HEK293 (cell line): ENCODE results near the gene TLDC2.

Experiments
- CTCF ChIA-PET: fragments of 350-600 bp; formaldehyde crosslinking; extraction: SDS; loops from one replicate; lab custom pipeline; 2021; ENCODE audit warnings: antibody characterized with exemption; lab: Yijun Ruan, JAX
- POLR2A ChIA-PET: fragments of 300-600 bp; formaldehyde crosslinking; extraction: SDS; loops from one replicate; lab custom pipeline; 2020; ENCODE audit warnings: antibody characterized with exemption, inconsistent platforms; lab: Yijun Ruan, JAX
- H3K27ac ChIP-seq: fragments of 200-500 bp; sonication (Bioruptor generic); 2 replicates; pipeline ENCODE4 v1.5.1; 2014; ENCODE audit warnings: low read depth, low read length, control low read depth, inconsistent platforms; ENCODE audit errors: extremely low read depth
- H3K36me3 ChIP-seq, 2 experiments: fragments of 200-500 bp in 1 of 2; sonication (Bioruptor generic) in 1 of 2; 1 replicate in 1 of 2; 2 replicates in 1 of 2; pipeline ENCODE4 v1.5.1; 2014 to 2017; ENCODE audit warnings: inconsistent platforms in 2 of 2, low read length in 2 of 2; ENCODE audit not compliant: control insufficient read depth in 2 of 2, insufficient read depth in 1 of 2
- H3K4me1 ChIP-seq: fragments of 200-500 bp; sonication (Bioruptor generic); 2 replicates; pipeline ENCODE4 v1.5.1; 2014; ENCODE audit warnings: mild to moderate bottlenecking, low read length, inconsistent platforms; ENCODE audit not compliant: control insufficient read depth, insufficient read depth
- H3K4me3 ChIP-seq: 2 replicates; pipeline ENCODE4 v1.5.1; 2011; ENCODE audit warnings: low read depth, mild to moderate bottlenecking, control low read depth, low read length, moderate library complexity
- H3K9me3 ChIP-seq: fragments of 200-500 bp; sonication (Bioruptor generic); 2 replicates; pipeline ENCODE4 v1.5.1; 2014; ENCODE audit warnings: low read depth, low read length, inconsistent platforms; ENCODE audit not compliant: control insufficient read depth, insufficient read depth
- ATF2 ChIP-seq: fragments of 450-650 bp; formaldehyde crosslinking; IDR thresholded peaks from 2 replicates; pipeline ENCODE4 v1.5.1; 2016; ENCODE audit warnings: missing biosample characterization, missing genetic modification characterization, low read depth
- GLIS2 ChIP-seq: fragments of 450-650 bp; formaldehyde crosslinking; IDR thresholded peaks from 2 replicates; pipeline ENCODE4 v1.5.1; 2016; ENCODE audit warnings: missing biosample characterization, missing genetic modification characterization
- KLF1 ChIP-seq: fragments of 450-650 bp; formaldehyde crosslinking; IDR thresholded peaks from 2 replicates; pipeline ENCODE4 v1.5.1; 2016; ENCODE audit warnings: missing biosample characterization, missing genetic modification characterization
- MEIS1 ChIP-seq: sonication (generic); formaldehyde crosslinking; IDR thresholded peaks from 2 replicates; pipeline ENCODE4 v1.8.1; 2022; ENCODE audit warnings: missing genetic modification reagents, mild to moderate bottlenecking, borderline replicate concordance
- SALL2 ChIP-seq: fragments of 450-650 bp; formaldehyde crosslinking; IDR thresholded peaks from 2 replicates; pipeline ENCODE4 v1.5.0; 2017; ENCODE audit warnings: missing biosample characterization, mild to moderate bottlenecking, missing genetic modification characterization, borderline replicate concordance
- SCRT2 ChIP-seq: fragments of 450-650 bp; formaldehyde crosslinking; IDR thresholded peaks from 2 replicates; pipeline ENCODE4 v1.5.1; 2016; ENCODE audit warnings: missing biosample characterization, missing genetic modification characterization
- ZBTB20 ChIP-seq: fragments of 450-650 bp; formaldehyde crosslinking; IDR thresholded peaks from 2 replicates; pipeline ENCODE4 v1.5.1; 2016; ENCODE audit warnings: missing biosample characterization, missing genetic modification characterization
- ZBTB48 ChIP-seq: fragments of 450-650 bp; formaldehyde crosslinking; IDR thresholded peaks from 2 replicates; pipeline ENCODE4 v1.5.1; 2016; ENCODE audit warnings: missing biosample characterization, missing genetic modification characterization
- ZBTB8A ChIP-seq: fragments of 450-650 bp; formaldehyde crosslinking; IDR thresholded peaks from 2 replicates; pipeline ENCODE4 v1.5.1; 2016; ENCODE audit warnings: missing biosample characterization, missing genetic modification characterization
- ZFP37 ChIP-seq: fragments of 450-650 bp; formaldehyde crosslinking; IDR thresholded peaks from 2 replicates; pipeline ENCODE4 v1.5.1; 2016; ENCODE audit warnings: missing biosample characterization, missing genetic modification characterization
- ZNF155 ChIP-seq: fragments of 450-650 bp; formaldehyde crosslinking; IDR thresholded peaks from 2 replicates; pipeline ENCODE4 v1.5.1; 2016; ENCODE audit warnings: missing biosample characterization, missing genetic modification characterization
- ZNF174 ChIP-seq: fragments of 450-650 bp; formaldehyde crosslinking; IDR thresholded peaks from 2 replicates; pipeline ENCODE4 v1.5.0; 2017; ENCODE audit warnings: missing biosample characterization, mild to moderate bottlenecking, missing genetic modification characterization
- ZNF311 ChIP-seq: fragments of 450-650 bp; formaldehyde crosslinking; IDR thresholded peaks from 2 replicates; pipeline ENCODE4 v1.5.1; 2017; ENCODE audit warnings: missing biosample characterization, missing genetic modification characterization, borderline replicate concordance
- ZNF354C ChIP-seq: fragments of 450-650 bp; formaldehyde crosslinking; IDR thresholded peaks from 2 replicates; pipeline ENCODE4 v1.5.1; 2016; ENCODE audit warnings: missing biosample characterization, missing genetic modification characterization, low read depth, borderline replicate concordance
- ZNF366 ChIP-seq: fragments of 450-650 bp; formaldehyde crosslinking; conservative IDR thresholded peaks from 2 replicates; pipeline ENCODE4 v1.5.1; 2016; ENCODE audit warnings: missing biosample characterization, missing genetic modification characterization
- ZNF398 ChIP-seq: fragments of 450-650 bp; formaldehyde crosslinking; IDR thresholded peaks from 2 replicates; pipeline ENCODE4 v1.5.1; 2017; ENCODE audit warnings: missing biosample characterization, missing genetic modification characterization
- ZNF423 ChIP-seq: fragments of 450-650 bp; formaldehyde crosslinking; IDR thresholded peaks from 2 replicates; pipeline ENCODE4 v1.5.1; 2016; ENCODE audit warnings: missing biosample characterization, missing genetic modification characterization
- ZNF426 ChIP-seq: fragments of 450-650 bp; formaldehyde crosslinking; IDR thresholded peaks from 2 replicates; pipeline ENCODE4 v1.5.1; 2017; ENCODE audit warnings: missing biosample characterization, missing genetic modification characterization, mild to moderate bottlenecking, inconsistent platforms, moderate library complexity
- ZNF561 ChIP-seq: fragments of 450-650 bp; IDR thresholded peaks from 2 replicates; pipeline ENCODE4 v1.5.1; 2018; ENCODE audit warnings: missing biosample characterization, missing genetic modification characterization, borderline replicate concordance
- ZNF600 ChIP-seq: fragments of 450-650 bp; formaldehyde crosslinking; IDR thresholded peaks from 2 replicates; pipeline ENCODE4 v1.5.1; 2016; ENCODE audit warnings: missing biosample characterization, missing genetic modification characterization
- ZNF629 ChIP-seq: fragments of 450-650 bp; formaldehyde crosslinking; IDR thresholded peaks from 2 replicates; pipeline ENCODE4 v1.5.1; 2017; ENCODE audit warnings: missing biosample characterization, missing genetic modification characterization
- ZNF701 ChIP-seq: fragments of 450-650 bp; formaldehyde crosslinking; IDR thresholded peaks from 2 replicates; pipeline ENCODE4 v1.5.1; 2016; ENCODE audit warnings: missing biosample characterization, missing genetic modification characterization
- TF ChIP-seq, protein P1 (sequence below): fragments of 450-650 bp; formaldehyde crosslinking; optimal IDR thresholded peaks from 2 replicates; pipeline ENCODE3; 2016; ENCODE audit warnings: missing biosample characterization, mild to moderate bottlenecking, missing genetic modification characterization

TLDC2 gene

GRCh38 chr20:36861875-36862801, 13.8 kb upstream of the TLDC2 start (continued):
- peak; percentile 65 for TF ChIP-seq ZBTB8A (tag by site-specific recombination)
- TF ChIP-seq ZBTB20 (tag by site-specific recombination), result peak; percentile 90
- TF ChIP-seq ZNF354C, result no peak
- TF ChIP-seq ZBTB48 (tag by site-specific recombination), result 0 out of 2 replicates have a peak, but pooled peaks have one; percentile 11
- TF ChIP-seq ZNF629 (tag by site-specific recombination), result peak; percentile 35; the same call in 1 of the 2 replicates
- no peak for TF ChIP-seq ZNF701 (tag by site-specific recombination)
- TF ChIP-seq ATF2 (tag by site-specific recombination), result peak; percentile 45; the same call in 1 of the 2 replicates
- TF ChIP-seq GLIS2 (tag by site-specific recombination), result peak; percentile 45
- peak; percentile 72; the same call in 1 of the 2 replicates for TF ChIP-seq SCRT2
- TF ChIP-seq SALL2 (tag by site-specific recombination), result no peak
- no peak; the same call in 1 of the 2 replicates for TF ChIP-seq ZNF561
- TF ChIP-seq KLF1, result peak; percentile 80
- no peak for TF ChIP-seq ZNF426 (tag by site-specific recombination)
- peak; percentile 84 for TF ChIP-seq ZNF600 (tag by site-specific recombination)
- no peak for TF ChIP-seq ZFP37 (tag by site-specific recombination)
- no peak for TF ChIP-seq ZNF423 (tag by site-specific recombination)
- TF ChIP-seq, all 188 proteins: peak for 23

DNA sequence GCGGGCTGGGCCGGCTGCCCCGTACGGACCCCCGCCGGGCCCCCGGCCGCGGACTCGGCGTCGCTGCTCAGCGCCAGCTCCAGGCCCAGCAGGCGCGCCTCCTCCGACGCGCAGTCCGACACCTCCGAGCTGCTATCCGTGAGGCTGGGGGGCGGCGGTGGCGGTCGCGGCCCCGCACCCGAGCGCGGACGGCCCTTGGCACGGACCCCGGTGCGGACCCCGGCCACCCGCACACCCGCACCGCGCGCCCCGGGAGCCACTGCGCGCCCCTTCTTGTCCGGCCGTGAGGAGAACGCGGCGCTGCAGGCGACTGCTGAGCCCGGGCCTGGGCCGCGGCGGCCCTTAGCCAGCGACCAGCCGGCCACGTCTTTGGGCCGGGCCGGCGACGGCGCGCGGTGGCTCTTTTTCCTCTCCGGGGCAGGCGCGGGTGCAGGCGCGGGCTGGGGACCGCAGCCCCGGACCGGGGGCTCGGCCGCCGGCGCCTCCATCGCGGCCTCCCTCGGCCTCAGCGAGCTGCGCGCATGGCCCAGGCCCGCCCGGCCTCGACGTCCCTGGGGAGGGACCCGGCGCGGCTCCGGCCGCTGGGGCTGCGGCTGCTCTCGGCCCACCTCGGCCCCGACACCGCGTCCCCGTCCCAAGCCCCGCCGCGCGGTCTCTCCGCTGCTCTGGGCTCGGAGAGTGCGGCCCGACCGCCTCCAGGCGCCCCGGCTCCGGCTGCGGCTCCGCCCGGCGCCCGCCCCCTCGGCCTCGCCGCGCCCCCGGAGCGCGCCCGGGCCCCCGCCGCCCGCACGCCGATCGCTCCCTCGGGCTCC, 12.9 kb upstream of the TLDC2 start:
- ChIA-PET POLR2A (interaction anchor here (0.6 to 3.8 kb wide), 5 partner anchors 16 to 185 kb away, joined by 3 to 17 read pairs (median 5); no protein-coding TSS in a partner anchor), CTCF (interaction anchor here (0.6 to 2.0 kb wide), 11 partner anchors 9 to 279 kb away, joined by 3 to 12 read pairs (median 5); partner anchors contain the start of gene DSN1)
- peak overlapping the region; percentile 83 for H3K27ac ChIP-seq
- peak overlapping the region; percentile 49 for H3K4me3 ChIP-seq
- H3K9me3 ChIP-seq, result no peaks in the 10 kb centered on the region
- H3K4me1 ChIP-seq, result peaks cover 9% of the 10 kb centered on the region; the same call in 1 of the 2 replicates
- no peak for TF ChIP-seq ZNF174 (tag by site-specific recombination)
- no peak for TF ChIP-seq ZNF354C
- peaks cover 0 to 9% of the 10 kb centered on the region in 2 experiments; a peak in 1 of 3 replicates for H3K36me3 ChIP-seq

DNA sequence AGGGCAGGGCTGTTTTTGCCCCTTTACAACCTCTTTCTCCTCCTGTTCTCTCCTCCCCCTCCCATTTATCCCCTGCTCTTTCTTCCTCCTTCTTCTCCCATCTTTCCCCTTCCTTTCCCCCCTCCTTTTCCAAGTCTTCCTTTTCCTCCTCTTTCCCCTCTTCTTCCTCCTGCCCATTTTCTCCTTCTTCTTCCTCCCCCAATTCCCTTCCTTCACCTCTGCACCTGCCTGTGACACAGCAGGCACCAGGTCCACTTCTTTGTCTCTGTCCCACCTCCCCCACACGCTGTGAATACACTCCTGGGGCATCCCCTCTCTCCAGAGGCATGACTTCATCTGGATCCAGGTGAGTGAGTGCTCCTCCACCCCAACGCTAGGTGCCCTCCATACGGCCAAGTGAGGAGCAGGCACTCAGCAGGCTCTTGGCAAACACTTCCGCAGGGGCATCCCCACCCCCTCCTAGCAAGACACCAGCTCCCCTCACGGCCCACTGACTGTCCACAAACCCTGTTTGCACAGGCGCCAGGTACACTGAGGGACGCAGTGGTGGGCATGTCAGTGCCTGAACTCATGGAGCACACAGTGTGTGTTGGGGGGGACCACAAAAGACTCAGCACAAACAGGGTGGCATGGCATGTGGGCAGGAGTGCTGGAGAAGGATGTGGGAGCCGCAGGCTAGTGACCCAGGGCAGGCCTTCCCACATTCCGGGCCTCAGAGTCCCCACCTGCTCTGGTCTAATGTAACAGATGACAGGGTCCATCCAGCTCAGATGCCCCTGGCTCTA, 10.7 kb upstream of the TLDC2 start:
- Histone ChIP-seq H3K4me1 (peaks cover 9% of the 10 kb centered on the region; the same call in 1 of the 2 replicates), H3K36me3 (peaks cover 0 to 7% of the 10 kb centered on the region in 2 experiments; a peak in 1 of 3 replicates), H3K27ac (no peak overlapping the region), H3K4me3 (no peak overlapping the region), H3K9me3 (no peaks in the 10 kb centered on the region)
- ChIA-PET POLR2A (interaction anchor here (0.9 to 3.8 kb wide), 2 partner anchors 29 to 99 kb away, joined by 3 to 17 read pairs; no protein-coding TSS in a partner anchor), CTCF (interaction anchor here (2.0 to 2.1 kb wide), 3 partner anchors 21 to 72 kb away, joined by 8 to 14 read pairs (median 12); no protein-coding TSS in a partner anchor)
- TF ChIP-seq SCRT2, result no peak
- TF ChIP-seq, protein P1, sequence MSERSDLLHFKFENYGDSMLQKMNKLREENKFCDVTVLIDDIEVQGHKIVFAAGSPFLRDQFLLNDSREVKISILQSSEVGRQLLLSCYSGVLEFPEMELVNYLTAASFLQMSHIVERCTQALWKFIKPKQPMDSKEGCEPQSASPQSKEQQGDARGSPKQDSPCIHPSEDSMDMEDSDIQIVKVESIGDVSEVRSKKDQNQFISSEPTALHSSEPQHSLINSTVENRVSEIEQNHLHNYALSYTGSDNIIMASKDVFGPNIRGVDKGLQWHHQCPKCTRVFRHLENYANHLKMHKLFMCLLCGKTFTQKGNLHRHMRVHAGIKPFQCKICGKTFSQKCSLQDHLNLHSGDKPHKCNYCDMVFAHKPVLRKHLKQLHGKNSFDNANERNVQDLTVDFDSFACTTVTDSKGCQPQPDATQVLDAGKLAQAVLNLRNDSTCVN (tag by site-specific recombination), result no peak
- TF ChIP-seq ZNF366 (tag by site-specific recombination), result peak; percentile 78
- TF ChIP-seq MEIS1, result no peak
- TF ChIP-seq ZNF398 (tag by site-specific recombination), result peak; percentile 78
- no peak for TF ChIP-seq ZNF311 (tag by site-specific recombination)
- TF ChIP-seq ZNF155 (tag by site-specific recombination), result no peak
